Measurements from ENCODE around the gene MAB21L3. TPM values are rescaled to one million over a fixed set of nuclear protein-coding genes. Genes with fewer than 3 reads are reported as not detected.

The MAB21L3 gene
- total RNA-seq, 4 donors from 2014 or later = 0.22 to 0.63 TPM; not detected in 2

- H3K27me3 ChIP-seq = peaks cover 0 to 2% of the 10 kb centered on the region in 2 donors
- no peak for TF ChIP-seq EP300 (IDR thresholded peaks at IDR 0.05)
- TF ChIP-seq, protein P1, sequence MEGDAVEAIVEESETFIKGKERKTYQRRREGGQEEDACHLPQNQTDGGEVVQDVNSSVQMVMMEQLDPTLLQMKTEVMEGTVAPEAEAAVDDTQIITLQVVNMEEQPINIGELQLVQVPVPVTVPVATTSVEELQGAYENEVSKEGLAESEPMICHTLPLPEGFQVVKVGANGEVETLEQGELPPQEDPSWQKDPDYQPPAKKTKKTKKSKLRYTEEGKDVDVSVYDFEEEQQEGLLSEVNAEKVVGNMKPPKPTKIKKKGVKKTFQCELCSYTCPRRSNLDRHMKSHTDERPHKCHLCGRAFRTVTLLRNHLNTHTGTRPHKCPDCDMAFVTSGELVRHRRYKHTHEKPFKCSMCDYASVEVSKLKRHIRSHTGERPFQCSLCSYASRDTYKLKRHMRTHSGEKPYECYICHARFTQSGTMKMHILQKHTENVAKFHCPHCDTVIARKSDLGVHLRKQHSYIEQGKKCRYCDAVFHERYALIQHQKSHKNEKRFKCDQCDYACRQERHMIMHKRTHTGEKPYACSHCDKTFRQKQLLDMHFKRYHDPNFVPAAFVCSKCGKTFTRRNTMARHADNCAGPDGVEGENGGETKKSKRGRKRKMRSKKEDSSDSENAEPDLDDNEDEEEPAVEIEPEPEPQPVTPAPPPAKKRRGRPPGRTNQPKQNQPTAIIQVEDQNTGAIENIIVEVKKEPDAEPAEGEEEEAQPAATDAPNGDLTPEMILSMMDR (IDR thresholded peaks at IDR 0.05) = no peak
- H3K4me1 ChIP-seq = no peaks in the 10 kb centered on the region
- 70 to 76% methylated on average over 13 to 14 of the region's 14 CpGs for WGBS, 2 donors
- no peak for DNase-seq (ENCODE audit: low spot score in 2 of 2)
- H3K4me3 ChIP-seq = no peak overlapping the region
- no peaks in the 10 kb centered on the region for H3K36me3 ChIP-seq
- H3K27ac ChIP-seq = no peak overlapping the region
- no peaks in the 10 kb centered on the region for H3K9me3 ChIP-seq
Observed at GRCh38 chr1:116123837-116124533, 12.8 kb downstream of the MAB21L3 start.

DNA sequence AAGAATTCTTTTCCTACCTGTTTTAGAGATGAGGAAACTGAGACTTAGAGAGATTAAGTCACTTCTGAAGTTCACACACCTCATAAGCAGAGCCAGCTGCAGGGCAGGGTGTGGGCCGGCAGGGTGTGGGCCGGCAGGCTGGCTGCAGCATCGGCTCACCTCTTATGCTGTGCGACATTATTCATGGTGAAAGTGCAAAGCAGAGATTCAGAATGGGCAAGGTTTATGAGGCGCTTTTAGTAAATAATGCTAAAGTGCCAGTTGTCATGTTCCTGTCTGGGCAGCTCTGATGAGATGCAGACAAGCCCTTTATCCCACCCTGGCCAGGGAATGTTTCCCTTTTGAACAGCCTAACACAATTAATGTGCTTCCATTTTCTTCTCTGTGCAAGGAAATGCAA, 14.6 kb downstream of the MAB21L3 start:
- TF ChIP-seq POLR2A (IDR thresholded peaks at IDR 0.05) (no peak), EP300 (IDR thresholded peaks at IDR 0.05) (no peak)
- TF ChIP-seq, protein P1 (IDR thresholded peaks at IDR 0.05) = no peak
- H3K4me3 ChIP-seq = no peak overlapping the region
- no peak overlapping the region for H3K27ac ChIP-seq
- H3K36me3 ChIP-seq = no peaks in the 10 kb centered on the region
- DNase-seq (ENCODE audit: low spot score in 2 of 2) = no peak
- peaks cover 0 to 5% of the 10 kb centered on the region in 2 donors for H3K27me3 ChIP-seq
- WGBS, 2 donors = 66 to 68% methylated on average over 5 of the region's 5 CpGs
- H3K4me1 ChIP-seq = no peaks in the 10 kb centered on the region
- H3K9me3 ChIP-seq = no peaks in the 10 kb centered on the region

GRCh38 chr1:116126281-116126680, 15.1 kb downstream of the MAB21L3 start:
- H3K27me3 ChIP-seq = peaks cover 0 to 7% of the 10 kb centered on the region in 2 donors
- H3K4me1 ChIP-seq = no peaks in the 10 kb centered on the region
- no peak overlapping the region for H3K4me3 ChIP-seq
- H3K36me3 ChIP-seq = no peaks in the 10 kb centered on the region
- DNase-seq (ENCODE audit: low spot score in 2 of 2) = no peak
- no peak overlapping the region for H3K27ac ChIP-seq
- 55 to 67% methylated on average over 4 of the region's 4 CpGs for WGBS, 2 donors
- TF ChIP-seq POLR2A (IDR thresholded peaks at IDR 0.05) = no peak
- TF ChIP-seq, protein P1 (IDR thresholded peaks at IDR 0.05) = no peak
- TF ChIP-seq EP300 (IDR thresholded peaks at IDR 0.05) = no peak
- no peaks in the 10 kb centered on the region for H3K9me3 ChIP-seq

GRCh38 chr1:116127123-116127847, 16.1 kb downstream of the MAB21L3 start:
- Histone ChIP-seq H3K4me3 (no peak overlapping the region), H3K27me3 (peaks cover 0 to 7% of the 10 kb centered on the region in 2 donors), H3K36me3 (no peaks in the 10 kb centered on the region), H3K4me1 (no peaks in the 10 kb centered on the region), H3K9me3 (no peaks in the 10 kb centered on the region), H3K27ac (no peak overlapping the region)
- no peak for DNase-seq (ENCODE audit: low spot score in 2 of 2)
- no peak for TF ChIP-seq POLR2A (IDR thresholded peaks at IDR 0.05)
- no peak for TF ChIP-seq EP300 (IDR thresholded peaks at IDR 0.05)
- TF ChIP-seq, protein P1 (IDR thresholded peaks at IDR 0.05) = no peak
- 86 to 89% methylated on average over 13 of the region's 13 CpGs for WGBS, 2 donors

GRCh38 chr1:116127848-116128540, 16.8 kb downstream of the MAB21L3 start:
- no peak for DNase-seq (ENCODE audit: low spot score in 2 of 2)
- H3K9me3 ChIP-seq = no peaks in the 10 kb centered on the region
- WGBS, 2 donors = 79 to 86% methylated on average over 7 of the region's 7 CpGs

More at GRCh38 chr1:116127848-116128540, 16.8 kb downstream of the MAB21L3 start:
- no peaks in the 10 kb centered on the region for H3K4me1 ChIP-seq
- no peaks in the 10 kb centered on the region for H3K36me3 ChIP-seq
- TF ChIP-seq POLR2A (IDR thresholded peaks at IDR 0.05) = no peak
- TF ChIP-seq, protein P1 (IDR thresholded peaks at IDR 0.05) = no peak
- no peak for TF ChIP-seq EP300 (IDR thresholded peaks at IDR 0.05)
- no peak overlapping the region for H3K4me3 ChIP-seq
- peaks cover 0 to 7% of the 10 kb centered on the region in 2 donors for H3K27me3 ChIP-seq
- no peak overlapping the region for H3K27ac ChIP-seq

All from tibial nerve (tissue), 4 donors.